Embryonic facial prominence (tissue), 1 donor: ENCODE results near the gene SASH1.

Experiments used
- DNase-seq: peaks from one replicate; pipeline ENCODE4 v3.0.0-alpha.2; 2016; ENCODE audit errors: extremely low spot score

Gene SASH1

GRCh38 chr6:148404456-148405054, 61.9 kb downstream of the SASH1 start:
- no peak for DNase-seq

- DNase-seq: no peak
These were observed 63.3 kb downstream of the SASH1 start for GRCh38 chr6:148405894-148406293.

- DNase-seq: no peak
These were observed 64.1 kb downstream of the SASH1 start for GRCh38 chr6:148406579-148407371.

- no peak for DNase-seq
These were observed 64.7 kb downstream of the SASH1 start for GRCh38 chr6:148407372-148407771.

- DNase-seq: no peak
These were observed 70.9 kb downstream of the SASH1 start for GRCh38 chr6:148413321-148414091.

- no peak for DNase-seq
These were observed 71.5 kb downstream of the SASH1 start for GRCh38 chr6:148414092-148414489.

GRCh38 chr6:148414836-148415235, 72.2 kb downstream of the SASH1 start:
- no peak for DNase-seq

- DNase-seq: no peak
These were observed 73.0 kb downstream of the SASH1 start for GRCh38 chr6:148415511-148416260.

GRCh38 chr6:148416330-148416965, 73.8 kb downstream of the SASH1 start:
- DNase-seq: no peak

- no peak for DNase-seq
These were observed 74.4 kb downstream of the SASH1 start for GRCh38 chr6:148417045-148417444.

- DNase-seq: no peak
These were observed 76.8 kb downstream of the SASH1 start for GRCh38 chr6:148419430-148419829.

GRCh38 chr6:148422085-148422484, 79.4 kb downstream of the SASH1 start:
- DNase-seq: no peak

- no peak for DNase-seq
These were observed 80.5 kb downstream of the SASH1 start for GRCh38 chr6:148423133-148423532.

GRCh38 chr6:148423601-148424270, 81.1 kb downstream of the SASH1 start:
- DNase-seq: no peak

- DNase-seq: no peak
These were observed 82.8 kb downstream of the SASH1 start for GRCh38 chr6:148425443-148425842.

GRCh38 chr6:148426317-148426977, 83.8 kb downstream of the SASH1 start:
- DNase-seq: no peak

- no peak for DNase-seq
These were observed 84.7 kb downstream of the SASH1 start for GRCh38 chr6:148427333-148427732.

GRCh38 chr6:148429423-148429822, 86.8 kb downstream of the SASH1 start:
- DNase-seq: no peak

- no peak for DNase-seq
These were observed 88.3 kb downstream of the SASH1 start for GRCh38 chr6:148430897-148431296.

GRCh38 chr6:148431413-148431812, 88.8 kb downstream of the SASH1 start:
- no peak for DNase-seq
